ENCODE results near the gene TDRD3.

The TDRD3 gene

DNA sequence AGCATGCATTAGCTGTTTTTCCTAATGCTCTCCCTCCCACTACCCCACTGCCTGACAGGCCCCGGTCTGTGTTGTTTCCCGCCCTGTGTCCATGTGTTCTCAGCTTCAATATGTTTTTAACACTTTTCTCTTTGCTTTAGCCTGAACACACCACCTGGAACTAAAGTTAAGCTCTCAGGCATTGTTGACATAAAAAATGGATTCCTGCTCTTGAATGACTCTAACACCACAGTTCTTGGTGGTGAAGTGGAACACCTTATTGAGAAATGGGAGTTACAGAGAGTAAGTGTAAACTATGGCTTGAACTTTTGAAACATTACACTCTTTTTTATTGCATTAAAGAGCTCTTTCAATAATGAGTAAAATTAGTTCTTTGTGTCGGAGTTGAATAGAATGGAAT is 70.1 kb downstream of the TDRD3 start:
- in situ Hi-C loops (cut with MboI; ENCODE audit: low pct_unique_long_range_greater_than_20kb, low sequenced_read_pairs, unreplicated experiment): loop anchor here (25.0 kb wide), 1 partner anchor 945 kb away; the partner anchor contains the start of gene PCDH20
- TF ChIP-seq, protein P1, sequence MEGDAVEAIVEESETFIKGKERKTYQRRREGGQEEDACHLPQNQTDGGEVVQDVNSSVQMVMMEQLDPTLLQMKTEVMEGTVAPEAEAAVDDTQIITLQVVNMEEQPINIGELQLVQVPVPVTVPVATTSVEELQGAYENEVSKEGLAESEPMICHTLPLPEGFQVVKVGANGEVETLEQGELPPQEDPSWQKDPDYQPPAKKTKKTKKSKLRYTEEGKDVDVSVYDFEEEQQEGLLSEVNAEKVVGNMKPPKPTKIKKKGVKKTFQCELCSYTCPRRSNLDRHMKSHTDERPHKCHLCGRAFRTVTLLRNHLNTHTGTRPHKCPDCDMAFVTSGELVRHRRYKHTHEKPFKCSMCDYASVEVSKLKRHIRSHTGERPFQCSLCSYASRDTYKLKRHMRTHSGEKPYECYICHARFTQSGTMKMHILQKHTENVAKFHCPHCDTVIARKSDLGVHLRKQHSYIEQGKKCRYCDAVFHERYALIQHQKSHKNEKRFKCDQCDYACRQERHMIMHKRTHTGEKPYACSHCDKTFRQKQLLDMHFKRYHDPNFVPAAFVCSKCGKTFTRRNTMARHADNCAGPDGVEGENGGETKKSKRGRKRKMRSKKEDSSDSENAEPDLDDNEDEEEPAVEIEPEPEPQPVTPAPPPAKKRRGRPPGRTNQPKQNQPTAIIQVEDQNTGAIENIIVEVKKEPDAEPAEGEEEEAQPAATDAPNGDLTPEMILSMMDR (IDR thresholded peaks at IDR 0.05; ENCODE audit: extremely low read depth, insufficient read depth, missing control alignments): no peak

DNA sequence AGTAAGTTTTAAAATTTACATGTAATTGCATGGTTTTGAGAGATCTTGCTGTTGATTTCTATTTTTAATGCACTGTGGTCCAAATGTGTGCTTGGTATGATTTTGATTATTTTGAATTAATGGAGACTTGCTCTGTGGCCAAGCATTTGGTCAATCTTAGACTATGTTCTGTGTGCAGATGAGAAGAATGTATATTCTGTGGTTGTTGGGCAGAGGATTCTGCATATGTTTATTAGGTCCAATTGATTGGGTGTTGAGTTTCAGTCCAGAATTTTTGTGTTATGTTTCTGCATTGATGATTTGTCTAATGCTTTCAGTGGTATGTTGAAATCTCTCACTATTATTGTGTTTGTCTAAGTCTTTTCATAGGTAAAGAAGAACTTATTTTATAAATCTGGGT is 82.3 kb downstream of the TDRD3 start:
- in situ Hi-C loops (cut with MboI; ENCODE audit: low pct_unique_long_range_greater_than_20kb, low sequenced_read_pairs, unreplicated experiment): no loop called here
- no peak for DNase-seq (ENCODE audit: low spot score)
- TF ChIP-seq, protein P1 (IDR thresholded peaks at IDR 0.05; ENCODE audit: extremely low read depth, insufficient read depth, missing control alignments): no peak

More for the DNA sequence above, 70.1 kb downstream of the TDRD3 start:
- DNase-seq (ENCODE audit: low spot score): no peak

DNA sequence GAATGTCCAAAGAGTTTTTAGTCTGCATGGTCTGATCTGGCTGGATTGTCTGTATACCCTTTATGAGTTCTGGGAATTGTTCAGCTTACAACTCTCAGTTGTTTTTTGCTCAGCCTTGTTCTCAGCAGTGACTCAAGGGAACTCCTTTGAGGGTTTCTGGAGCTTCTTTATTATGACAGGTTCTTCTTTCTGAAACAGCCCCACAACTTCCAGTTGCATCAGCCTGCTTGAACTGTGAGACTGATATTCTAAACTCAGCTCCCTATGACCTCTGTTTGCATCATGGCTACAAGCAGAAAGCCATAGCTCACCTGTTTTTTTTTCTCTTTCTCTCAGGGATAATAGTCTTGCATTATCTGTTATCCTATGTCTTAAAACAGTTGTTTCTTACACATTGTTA is 85.0 kb downstream of the TDRD3 start:
- DNase-seq (ENCODE audit: low spot score): no peak
- in situ Hi-C loops (cut with MboI; ENCODE audit: low pct_unique_long_range_greater_than_20kb, low sequenced_read_pairs, unreplicated experiment): no loop called here
- TF ChIP-seq, protein P1 (IDR thresholded peaks at IDR 0.05; ENCODE audit: extremely low read depth, insufficient read depth, missing control alignments): no peak

DNA sequence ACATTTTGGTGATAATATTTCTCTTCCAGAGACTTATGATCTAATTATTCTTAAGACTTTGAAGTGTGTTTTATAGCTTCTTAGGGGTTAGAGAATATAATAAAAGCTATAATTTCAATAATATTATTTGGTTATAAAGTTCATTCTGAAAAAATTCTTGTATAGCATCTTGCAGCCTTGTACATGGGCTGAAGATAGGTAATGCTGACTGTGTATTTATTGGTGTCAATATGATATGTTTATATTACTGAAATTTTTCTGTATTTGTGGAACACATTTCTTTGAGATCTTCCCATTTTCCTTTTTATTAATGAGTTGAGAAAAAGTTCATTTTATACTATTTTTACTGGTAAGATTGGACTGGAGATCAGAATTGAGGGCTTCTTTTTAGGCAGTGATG is 87.8 kb downstream of the TDRD3 start:
- DNase-seq (ENCODE audit: low spot score): no peak
- in situ Hi-C loops (cut with MboI; ENCODE audit: low pct_unique_long_range_greater_than_20kb, low sequenced_read_pairs, unreplicated experiment): no loop called here
- TF ChIP-seq, protein P1 (IDR thresholded peaks at IDR 0.05; ENCODE audit: extremely low read depth, insufficient read depth, missing control alignments): no peak

DNA sequence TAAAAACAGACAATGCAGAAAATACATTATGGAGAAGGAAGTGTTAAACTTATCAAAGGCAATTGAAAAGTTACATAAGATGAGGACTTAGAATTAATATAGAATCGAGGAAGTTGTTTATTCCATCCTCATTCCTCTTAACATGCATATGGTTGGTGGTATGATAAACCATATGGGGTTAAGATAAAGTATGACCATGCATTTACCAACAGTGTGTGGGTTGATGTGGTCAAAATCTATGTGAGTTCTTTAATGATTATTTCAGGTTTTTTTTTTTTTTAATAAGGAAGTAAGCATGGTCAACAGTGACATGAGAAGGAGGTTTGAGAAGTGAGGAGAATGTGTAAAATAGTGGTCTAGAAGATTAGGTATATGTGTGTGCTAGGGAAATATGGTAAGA is 94.5 kb downstream of the TDRD3 start:
- TF ChIP-seq, protein P1 (IDR thresholded peaks at IDR 0.05; ENCODE audit: extremely low read depth, insufficient read depth, missing control alignments): no peak
- in situ Hi-C loops (cut with MboI; ENCODE audit: low pct_unique_long_range_greater_than_20kb, low sequenced_read_pairs, unreplicated experiment): no loop called here
- no peak for DNase-seq (ENCODE audit: low spot score)

DNA sequence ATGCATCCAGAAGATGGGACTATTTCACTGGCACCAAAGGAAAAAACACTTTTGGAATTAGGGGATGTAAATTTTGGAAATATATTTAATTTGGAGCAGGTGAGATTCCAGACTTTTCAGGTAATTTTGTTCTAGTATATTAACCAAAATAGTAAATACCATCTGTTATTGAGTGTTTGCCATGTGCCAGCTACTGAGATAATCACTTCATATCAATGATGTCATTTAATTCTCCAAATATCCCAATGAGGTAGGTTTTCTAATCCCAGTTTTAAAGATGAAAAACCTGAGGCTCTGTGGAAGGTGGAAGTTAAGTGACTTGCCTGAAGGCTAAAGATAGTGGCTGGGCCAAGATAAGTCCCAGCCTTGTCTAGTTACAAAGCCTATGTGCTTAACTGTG is 95.2 kb downstream of the TDRD3 start:
- TF ChIP-seq, protein P1 (IDR thresholded peaks at IDR 0.05; ENCODE audit: extremely low read depth, insufficient read depth, missing control alignments): no peak
- in situ Hi-C loops (cut with MboI; ENCODE audit: low pct_unique_long_range_greater_than_20kb, low sequenced_read_pairs, unreplicated experiment): no loop called here
- DNase-seq (ENCODE audit: low spot score): no peak

DNA sequence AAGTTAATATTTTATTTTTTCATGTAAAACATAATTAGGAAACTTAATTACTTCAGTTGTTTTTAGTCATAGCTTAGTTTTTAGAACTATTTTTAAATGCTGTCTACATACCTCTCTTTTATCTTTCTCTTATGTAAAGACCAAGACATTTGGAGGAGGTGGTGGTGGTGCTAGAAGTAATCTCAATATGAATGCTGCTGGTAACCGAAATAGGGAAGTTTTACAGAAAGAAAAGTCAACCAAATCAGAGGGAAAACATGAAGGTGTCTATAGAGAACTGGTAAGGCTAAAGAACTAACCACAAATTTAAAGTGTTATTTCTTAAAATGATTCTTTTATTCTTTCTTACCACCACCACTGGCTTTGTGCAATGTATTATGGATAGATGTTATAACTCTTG is 97.3 kb downstream of the TDRD3 start:
- peak; percentile 20 for DNase-seq (ENCODE audit: low spot score)

More for the DNA sequence above, 97.3 kb downstream of the TDRD3 start:
- TF ChIP-seq, protein P1 (IDR thresholded peaks at IDR 0.05; ENCODE audit: extremely low read depth, insufficient read depth, missing control alignments): no peak
- in situ Hi-C loops (cut with MboI; ENCODE audit: low pct_unique_long_range_greater_than_20kb, low sequenced_read_pairs, unreplicated experiment): no loop called here

All from GM13977 (cell line).